ENCODE data around the gene PPP2R3B. TPM values are rescaled to one million over a fixed set of nuclear protein-coding genes. Genes with fewer than 3 reads are reported as not detected.
A peak's percentile ranks its signal among the peaks of the same experiment; 100 is the strongest.

The PPP2R3B gene
- total RNA-seq, 2 experiments from 2014 or later, result 12.1 to 14.0 TPM

GRCh38 chrX:334971-335757 is 51.5 kb downstream of the PPP2R3B start:
- H3K4me3 ChIP-seq (ENCODE audit: low read length), result no peak overlapping the region
- ChIA-PET POLR2A (no interaction called here), CTCF (no interaction called here)
- no peak overlapping the region for H3K27ac ChIP-seq (ENCODE audit: low read depth in 1 of 2, low read length in 2 of 2)
- TF ChIP-seq, protein P1, sequence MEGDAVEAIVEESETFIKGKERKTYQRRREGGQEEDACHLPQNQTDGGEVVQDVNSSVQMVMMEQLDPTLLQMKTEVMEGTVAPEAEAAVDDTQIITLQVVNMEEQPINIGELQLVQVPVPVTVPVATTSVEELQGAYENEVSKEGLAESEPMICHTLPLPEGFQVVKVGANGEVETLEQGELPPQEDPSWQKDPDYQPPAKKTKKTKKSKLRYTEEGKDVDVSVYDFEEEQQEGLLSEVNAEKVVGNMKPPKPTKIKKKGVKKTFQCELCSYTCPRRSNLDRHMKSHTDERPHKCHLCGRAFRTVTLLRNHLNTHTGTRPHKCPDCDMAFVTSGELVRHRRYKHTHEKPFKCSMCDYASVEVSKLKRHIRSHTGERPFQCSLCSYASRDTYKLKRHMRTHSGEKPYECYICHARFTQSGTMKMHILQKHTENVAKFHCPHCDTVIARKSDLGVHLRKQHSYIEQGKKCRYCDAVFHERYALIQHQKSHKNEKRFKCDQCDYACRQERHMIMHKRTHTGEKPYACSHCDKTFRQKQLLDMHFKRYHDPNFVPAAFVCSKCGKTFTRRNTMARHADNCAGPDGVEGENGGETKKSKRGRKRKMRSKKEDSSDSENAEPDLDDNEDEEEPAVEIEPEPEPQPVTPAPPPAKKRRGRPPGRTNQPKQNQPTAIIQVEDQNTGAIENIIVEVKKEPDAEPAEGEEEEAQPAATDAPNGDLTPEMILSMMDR (IDR thresholded peaks at IDR 0.05), result no peak
- H3K27me3 ChIP-seq (ENCODE audit: control insufficient read depth in 1 of 2, insufficient read depth in 2 of 2, low read length in 2 of 2), result peaks cover 10 to 21% of the 10 kb centered on the region in 2 experiments
- peaks cover 0 to 28% of the 10 kb centered on the region in 2 experiments for H3K9me3 ChIP-seq (ENCODE audit: control insufficient read depth in 1 of 2, insufficient read depth in 1 of 2, low read length in 2 of 2)
- H3K9me3 Mint-ChIP-seq, result no peaks in the 10 kb centered on the region
- H3K4me1 Mint-ChIP-seq (ENCODE audit: low read depth), result no peaks in the 10 kb centered on the region
- H3K4me1 ChIP-seq (ENCODE audit: insufficient read depth, low read length), result peaks cover 17% of the 10 kb centered on the region
- H3K4me3 Mint-ChIP-seq, result no peak overlapping the region
- DNase-seq (peak in 1 of 14 experiments; percentile 0), ATAC-seq (ENCODE audit: poor library complexity) (no peak)
- H3K36me3 Mint-ChIP-seq (ENCODE audit: low read depth), result peaks cover 19% of the 10 kb centered on the region
- peaks cover 2% of the 10 kb centered on the region for H3K36me3 ChIP-seq (ENCODE audit: insufficient read depth, low read length)
- intact Hi-C loops (cut with DNase I, micrococcal nuclease), result no loop called here
- H3K27ac Mint-ChIP-seq, result no peak overlapping the region
- no peaks in the 10 kb centered on the region for H3K27me3 Mint-ChIP-seq

GRCh38 chrX:334331-334891 is 52.3 kb downstream of the PPP2R3B start:
- peaks cover 19% of the 10 kb centered on the region for H3K36me3 Mint-ChIP-seq (ENCODE audit: low read depth)
- no peak overlapping the region for H3K4me3 Mint-ChIP-seq
- DNase-seq, result peak in 1 of 14 experiments; percentile 0
- no peaks in the 10 kb centered on the region for H3K9me3 Mint-ChIP-seq
- TF ChIP-seq, protein P1 (IDR thresholded peaks at IDR 0.05), result no peak
- intact Hi-C loops (cut with DNase I, micrococcal nuclease), result no loop called here
- CTCF ChIA-PET, result no interaction called here
- Histone ChIP-seq H3K27ac (ENCODE audit: low read depth in 1 of 2, low read length in 2 of 2) (no peak overlapping the region), H3K36me3 (ENCODE audit: insufficient read depth, low read length) (peaks cover 2% of the 10 kb centered on the region), H3K9me3 (ENCODE audit: control insufficient read depth in 1 of 2, insufficient read depth in 1 of 2, low read length in 2 of 2) (peaks cover 0 to 28% of the 10 kb centered on the region in 2 experiments), H3K27me3 (ENCODE audit: control insufficient read depth in 1 of 2, insufficient read depth in 2 of 2, low read length in 2 of 2) (peaks cover 10 to 22% of the 10 kb centered on the region in 2 experiments), H3K4me1 (ENCODE audit: insufficient read depth, low read length) (peaks cover 17% of the 10 kb centered on the region), H3K4me3 (ENCODE audit: low read length) (no peak overlapping the region)
- no peak for ATAC-seq (ENCODE audit: poor library complexity)
- POLR2A ChIA-PET, result no interaction called here
- no peak overlapping the region for H3K27ac Mint-ChIP-seq
- H3K27me3 Mint-ChIP-seq, result no peaks in the 10 kb centered on the region
- no peaks in the 10 kb centered on the region for H3K4me1 Mint-ChIP-seq (ENCODE audit: low read depth)

- Mint-ChIP-seq H3K4me3 (no peak overlapping the region), H3K36me3 (ENCODE audit: low read depth) (peaks cover 17% of the 10 kb centered on the region), H3K4me1 (ENCODE audit: low read depth) (no peaks in the 10 kb centered on the region), H3K27ac (no peak overlapping the region), H3K9me3 (no peaks in the 10 kb centered on the region), H3K27me3 (no peaks in the 10 kb centered on the region)
- CTCF ChIA-PET, result no interaction called here
- ATAC-seq (ENCODE audit: poor library complexity) (no peak), DNase-seq (no peak)
- H3K9me3 ChIP-seq (ENCODE audit: control insufficient read depth in 1 of 2, insufficient read depth in 1 of 2, low read length in 2 of 2), result peaks cover 0 to 23% of the 10 kb centered on the region in 2 experiments
- TF ChIP-seq, protein P1 (IDR thresholded peaks at IDR 0.05), result no peak
- intact Hi-C loops (cut with DNase I, micrococcal nuclease), result no loop called here
- H3K27ac ChIP-seq (ENCODE audit: low read depth in 1 of 2, low read length in 2 of 2), result no peak overlapping the region
- peaks cover 10 to 22% of the 10 kb centered on the region in 2 experiments for H3K27me3 ChIP-seq (ENCODE audit: control insufficient read depth in 1 of 2, insufficient read depth in 2 of 2, low read length in 2 of 2)
- peaks cover 2% of the 10 kb centered on the region for H3K36me3 ChIP-seq (ENCODE audit: insufficient read depth, low read length)
- POLR2A ChIA-PET, result no interaction called here
- peaks cover 17% of the 10 kb centered on the region for H3K4me1 ChIP-seq (ENCODE audit: insufficient read depth, low read length)
- H3K4me3 ChIP-seq (ENCODE audit: low read length), result no peak overlapping the region
These were observed 52.9 kb downstream of the PPP2R3B start for GRCh38 chrX:333611-334311.
